Left hindlimb (tissue), 1 donor: Measurements from ENCODE around the gene LYPD5.

ENCODE experiments used
- DNase-seq: peaks from one replicate; pipeline ENCODE4 v3.0.0-alpha.2; 2018

The LYPD5 gene

DNA sequence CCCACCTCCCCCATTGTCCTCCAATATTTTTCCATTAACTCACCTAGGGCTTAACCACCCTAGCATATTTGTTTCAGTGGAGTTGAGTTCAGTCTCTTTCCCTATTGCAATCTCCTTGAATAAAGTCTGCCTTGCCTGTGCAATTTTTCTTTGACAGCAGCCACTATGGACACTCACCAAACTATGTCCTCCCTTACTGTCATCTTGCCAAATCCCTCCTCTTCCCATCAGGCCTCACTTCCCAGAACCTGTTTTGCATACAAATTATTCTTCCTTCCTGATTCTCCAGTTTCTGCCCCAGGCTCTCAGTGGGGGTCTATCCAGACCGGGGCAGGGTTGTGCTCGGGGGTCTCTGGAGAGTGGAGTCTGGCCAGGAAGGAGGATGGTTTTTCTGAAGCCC is 2.2 kb upstream of the LYPD5 start:
- DNase-seq, result no peak

DNA sequence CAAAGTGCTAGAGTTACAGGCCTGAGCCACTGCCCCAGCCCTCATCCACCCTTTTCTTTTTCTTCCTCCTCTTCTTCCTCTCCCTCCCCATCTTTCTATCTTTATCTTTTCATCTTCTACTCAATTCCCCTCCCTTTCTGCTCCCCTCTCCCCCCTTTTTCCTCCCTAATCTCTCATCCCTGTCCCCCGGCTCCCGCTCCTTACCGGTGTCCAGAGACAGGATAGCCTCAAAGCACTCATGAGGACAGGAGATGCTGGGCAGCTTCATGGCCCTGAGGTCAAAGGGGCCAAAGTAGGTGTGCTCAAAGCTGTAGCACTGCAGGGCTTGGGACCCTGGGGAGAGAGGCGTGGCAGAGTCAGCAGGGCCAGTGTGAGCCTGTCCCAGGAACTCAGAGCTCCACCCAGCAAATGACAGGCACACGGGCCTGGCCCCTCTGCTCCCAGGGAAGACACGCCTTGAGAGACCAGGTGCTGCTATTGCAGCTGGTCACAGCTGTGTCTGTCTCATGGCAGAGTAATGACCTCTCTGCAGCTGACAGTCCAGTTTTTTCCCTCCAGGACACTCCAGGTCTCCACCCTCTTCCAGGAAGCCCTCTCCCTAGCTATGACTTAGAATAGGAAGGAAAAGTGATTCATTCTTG is 2.6 kb downstream of the LYPD5 start:
- no peak for DNase-seq

DNA sequence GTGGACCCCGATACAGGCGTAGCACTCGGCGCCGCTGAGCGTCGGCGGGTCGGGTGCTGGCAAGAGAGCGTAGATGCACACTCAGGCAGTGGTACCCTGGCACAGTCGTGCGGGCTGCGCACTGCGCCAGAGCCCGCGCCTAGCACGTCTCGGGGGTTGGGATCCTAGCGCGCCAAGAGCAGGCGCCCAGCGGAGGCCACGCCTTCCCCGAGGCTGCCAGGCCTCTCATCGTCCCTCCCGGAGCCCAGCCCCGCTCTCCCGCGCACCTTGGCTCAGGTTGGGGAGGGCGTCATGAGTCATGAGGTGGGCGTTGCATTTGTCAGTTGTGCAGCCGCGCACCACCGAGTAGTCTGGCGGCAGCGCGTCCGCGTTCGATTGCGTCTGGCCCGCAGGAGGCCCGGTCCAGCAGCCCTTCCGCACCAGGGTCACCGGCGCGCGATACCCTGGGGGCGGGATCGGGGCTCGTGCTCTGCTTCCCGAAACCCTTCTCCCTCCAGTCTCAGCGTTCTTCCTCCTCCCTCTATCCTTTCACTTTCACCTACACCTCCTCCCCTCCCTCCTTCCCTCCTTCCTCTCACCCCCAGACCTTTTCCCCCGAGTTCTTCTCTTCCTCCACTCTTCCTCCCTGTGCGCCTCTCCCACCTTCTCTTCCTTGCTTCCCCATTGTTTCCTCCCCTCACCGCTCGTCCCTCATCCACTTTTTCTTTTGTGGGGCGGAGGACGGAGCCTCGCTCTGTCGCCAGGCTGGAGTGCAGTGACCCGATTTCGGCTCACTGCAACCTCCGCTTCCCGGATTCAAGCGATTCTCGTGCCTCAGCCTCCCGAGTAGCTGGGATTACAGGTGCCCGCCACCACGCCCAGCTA is 3.5 kb downstream of the LYPD5 start:
- no peak for DNase-seq

DNA sequence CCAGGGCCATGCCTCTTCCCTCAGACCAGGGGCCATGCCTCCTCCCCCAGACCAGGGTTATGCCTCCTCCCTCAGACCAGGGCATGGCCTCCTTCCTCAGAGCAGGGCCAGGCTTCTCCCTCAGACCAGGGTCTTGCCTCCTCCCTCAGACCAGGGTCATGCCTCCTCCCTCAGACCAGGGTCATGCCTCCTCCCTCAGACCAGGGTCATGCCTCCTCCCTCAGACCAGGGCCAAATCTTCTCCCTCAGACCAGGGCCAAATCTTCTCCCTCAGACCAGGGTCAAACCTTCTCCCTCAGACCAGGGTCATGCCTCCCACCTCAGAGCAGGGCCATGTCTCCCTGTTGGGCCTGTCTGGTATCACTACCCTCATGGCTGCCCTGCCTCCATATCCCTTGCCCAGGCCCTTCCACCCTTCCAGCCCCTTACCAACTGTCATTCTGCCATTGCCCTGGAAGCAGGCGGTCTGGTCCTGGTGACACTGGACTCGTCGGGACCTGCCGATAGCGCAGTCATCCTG is 4.2 kb downstream of the LYPD5 start:
- no peak for DNase-seq

GRCh38 chr19:43797556-43797955 is 4.7 kb downstream of the LYPD5 start:
- DNase-seq, result no peak

DNA sequence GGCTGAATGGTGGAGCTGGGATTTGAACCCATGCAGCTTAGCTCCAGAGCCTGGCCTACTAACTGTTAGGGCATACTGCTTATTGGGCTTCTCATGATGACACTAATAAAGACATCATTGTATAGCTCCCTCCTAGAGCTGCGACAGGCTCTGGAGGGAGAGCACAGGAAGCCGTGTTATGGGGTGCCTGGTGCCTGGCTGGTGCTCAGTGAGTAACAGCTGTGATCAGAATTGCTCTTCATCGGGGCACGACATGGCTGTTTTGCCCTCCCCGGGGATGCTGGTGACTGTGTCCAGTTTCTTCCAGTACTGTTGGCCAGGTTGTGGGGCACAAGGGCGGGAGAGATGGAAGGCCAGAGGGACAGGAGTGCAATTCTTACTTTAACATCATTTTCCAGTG is 5.1 kb downstream of the LYPD5 start:
- no peak for DNase-seq

DNA sequence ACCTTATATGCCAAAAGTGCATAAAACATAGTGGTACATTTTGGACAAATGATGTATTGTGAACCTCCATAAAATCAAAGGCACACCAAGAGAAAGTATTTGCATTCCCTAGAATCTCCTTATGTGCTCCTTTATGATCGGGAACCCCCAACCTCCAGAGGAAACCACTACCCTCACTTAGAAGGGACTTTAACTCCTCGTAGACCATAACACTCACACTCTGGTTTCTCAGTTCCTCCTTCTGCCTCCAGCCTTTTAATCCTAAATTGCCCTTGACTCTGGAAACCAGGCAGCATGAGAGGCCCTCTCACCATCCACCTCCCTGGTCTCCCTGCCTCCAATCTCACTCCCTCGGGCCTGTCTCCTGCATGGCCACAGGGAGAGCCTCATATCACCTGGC is 11.7 kb downstream of the LYPD5 start:
- DNase-seq, result no peak

DNA sequence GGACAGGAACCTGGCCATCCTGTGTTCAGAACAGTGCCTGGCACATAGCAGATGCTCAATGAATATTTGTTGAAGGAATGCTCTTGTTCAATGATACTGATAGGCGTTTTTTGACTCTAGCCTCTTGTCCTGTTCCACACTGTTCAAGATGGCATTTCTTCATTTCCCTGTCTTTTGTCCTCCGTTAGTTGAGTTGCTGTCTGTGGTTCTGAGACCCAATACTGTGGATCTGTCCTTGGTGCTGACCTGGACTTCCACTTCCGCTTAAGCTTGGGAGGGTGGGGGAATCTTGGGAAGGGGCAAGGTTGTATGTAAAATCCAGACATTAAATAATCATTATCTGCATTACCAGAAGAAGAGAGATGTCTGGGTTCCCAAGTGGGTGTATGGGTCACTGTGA is 13.2 kb downstream of the LYPD5 start:
- DNase-seq, result no peak

GRCh38 chr19:43786665-43787064 is 15.6 kb downstream of the LYPD5 start:
- no peak for DNase-seq

GRCh38 chr19:43784981-43785808 is 17.1 kb downstream of the LYPD5 start:
- DNase-seq, result no peak

- DNase-seq, result no peak
Measured at GRCh38 chr19:43784241-43784980, 17.8 kb downstream of the LYPD5 start.

DNA sequence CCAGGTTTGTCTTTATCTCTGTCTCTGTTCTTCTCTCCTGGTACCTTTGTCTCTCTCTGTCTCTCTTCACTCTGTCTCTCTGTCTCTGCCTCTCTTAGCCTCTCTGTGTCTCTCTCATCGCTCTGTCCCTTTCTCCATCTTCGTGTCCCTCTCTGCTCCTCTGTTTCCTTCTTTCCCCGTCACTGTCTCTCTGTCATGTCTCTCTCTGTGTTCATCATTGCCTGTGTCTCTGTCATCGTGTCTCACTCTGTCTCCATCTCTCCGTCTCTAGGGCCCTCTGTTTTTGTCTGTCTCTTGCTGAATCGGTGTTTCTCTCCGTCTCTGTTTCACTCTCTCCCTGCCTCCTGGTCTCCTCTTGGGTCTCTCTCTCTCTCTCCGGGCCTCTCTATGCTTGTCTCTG is 18.6 kb downstream of the LYPD5 start:
- no peak for DNase-seq

DNA sequence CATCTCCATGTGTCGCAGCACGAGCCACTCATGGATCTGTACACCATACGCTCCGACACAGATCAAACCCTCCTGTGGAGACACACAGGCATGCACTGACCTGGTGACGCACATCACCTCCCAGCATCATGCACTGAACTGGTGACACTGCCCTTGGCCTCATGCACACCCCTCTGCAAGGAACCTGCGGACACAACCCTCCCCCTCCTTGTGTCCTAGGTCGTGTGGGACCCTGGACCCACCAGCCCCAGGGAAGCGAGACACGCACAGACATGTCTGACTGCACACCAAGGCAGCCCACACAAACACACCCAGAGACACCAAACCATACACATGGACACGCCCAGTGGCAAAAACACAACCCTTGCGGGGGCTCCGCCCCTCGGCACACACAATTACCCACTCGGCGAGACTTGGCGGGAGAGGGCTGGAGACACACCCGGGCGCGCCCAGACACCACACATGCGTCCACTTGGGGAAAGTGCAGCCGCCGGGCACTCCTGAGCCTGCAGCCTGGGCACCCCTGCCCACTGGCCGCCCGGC is 19.5 kb downstream of the LYPD5 start:
- DNase-seq, result no peak

- DNase-seq, result no peak
Measured at GRCh38 chr19:43782311-43782660, 20.0 kb downstream of the LYPD5 start.

GRCh38 chr19:43781630-43782310 is 20.5 kb downstream of the LYPD5 start:
- no peak for DNase-seq

DNA sequence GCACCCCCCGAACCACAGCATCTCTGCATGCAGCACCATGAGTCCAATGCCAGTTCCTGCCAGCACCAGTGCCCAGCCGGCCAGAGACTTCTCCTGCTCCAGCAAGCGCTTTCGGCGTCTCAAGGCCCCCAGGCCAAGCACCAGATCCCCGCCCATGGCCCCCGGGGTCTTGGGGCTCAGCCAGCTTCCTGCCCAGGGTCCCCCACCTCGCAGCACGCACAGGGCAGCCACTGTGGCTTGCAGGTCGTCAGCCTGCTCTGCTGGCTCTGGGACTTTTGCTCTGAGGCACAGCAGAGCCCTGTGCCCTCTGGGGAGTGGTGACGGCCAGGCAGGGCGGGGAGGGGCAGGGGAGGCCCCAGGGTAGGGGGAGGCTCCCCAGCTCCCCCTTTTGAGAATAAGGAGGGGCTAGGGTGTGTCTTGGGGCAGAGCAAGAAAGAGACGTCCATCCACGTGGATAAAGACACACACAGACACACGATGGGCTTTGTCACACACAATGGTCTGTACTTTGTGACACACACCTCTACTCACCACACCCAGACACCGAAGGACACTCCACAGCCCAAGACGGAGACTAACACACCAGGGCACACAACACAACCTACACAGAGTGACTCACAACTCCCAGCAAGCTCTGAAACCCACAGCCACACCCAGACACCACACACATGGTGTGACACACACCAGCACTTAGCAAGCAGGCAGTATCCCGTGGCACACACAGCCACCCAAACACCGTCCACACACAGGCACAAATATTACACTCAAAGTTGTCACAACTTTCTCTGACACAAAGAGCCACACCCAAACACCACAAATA is 21.3 kb downstream of the LYPD5 start, which contains the start of gene KCNN4:
KCNN4 (minus strand) TSS at position 268 of the 820 bp plus-strand sequence; CDS start at position 156, 112 bp downstream.
- no peak for DNase-seq

DNA sequence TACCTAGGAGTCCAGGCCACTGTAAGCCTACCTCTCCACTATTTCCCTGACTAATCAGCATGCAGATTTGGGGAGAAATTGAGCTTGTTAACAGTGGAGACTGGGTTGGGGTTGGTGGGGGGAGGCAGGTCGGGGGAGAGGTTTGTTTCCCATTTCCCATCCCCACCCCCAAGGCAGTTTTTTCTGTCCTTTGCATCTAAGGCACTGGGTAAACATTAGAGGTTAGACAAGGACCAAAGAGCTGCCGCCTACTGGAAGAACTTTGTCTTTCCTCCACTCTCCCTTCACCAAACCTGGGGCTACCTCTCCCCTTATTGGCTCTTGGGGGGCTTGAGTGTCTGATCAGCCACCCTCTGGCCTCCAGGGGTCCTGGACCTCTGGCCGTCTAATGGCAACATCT is 22.4 kb downstream of the LYPD5 start:
- DNase-seq, result no peak

DNA sequence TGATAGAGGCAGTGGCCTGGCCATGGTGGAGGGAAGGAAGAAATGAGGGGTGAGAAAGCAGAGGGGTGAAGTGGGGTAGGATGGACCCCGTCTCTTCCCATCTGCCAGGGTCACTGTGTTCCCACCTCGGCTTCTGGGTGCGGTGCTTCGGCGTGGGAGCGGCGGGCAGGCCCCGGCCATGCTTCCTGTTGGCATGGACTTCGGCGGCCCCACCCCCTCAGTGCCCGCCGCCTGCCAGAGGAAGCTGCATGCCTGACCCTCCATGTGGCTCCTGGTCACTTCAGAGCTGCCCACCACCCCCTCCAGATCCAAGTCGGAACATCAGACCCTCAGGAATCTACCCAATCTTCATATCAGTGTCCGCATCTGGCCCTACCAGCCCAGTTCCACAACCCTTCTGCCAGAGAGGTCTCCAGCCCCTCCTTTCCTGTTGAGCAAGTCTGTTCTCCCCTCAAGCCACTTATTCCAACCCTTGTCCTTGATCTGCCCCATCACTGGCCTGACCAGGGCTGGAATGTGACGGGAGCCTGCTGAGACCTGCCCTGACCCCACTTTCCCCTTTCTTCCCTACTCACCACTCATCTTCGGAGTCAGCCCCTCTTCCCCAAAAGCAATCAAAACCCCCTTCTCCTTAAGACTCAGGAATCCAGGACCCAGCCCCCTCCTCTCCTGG is 23.0 kb downstream of the LYPD5 start:
- DNase-seq, result no peak

DNA sequence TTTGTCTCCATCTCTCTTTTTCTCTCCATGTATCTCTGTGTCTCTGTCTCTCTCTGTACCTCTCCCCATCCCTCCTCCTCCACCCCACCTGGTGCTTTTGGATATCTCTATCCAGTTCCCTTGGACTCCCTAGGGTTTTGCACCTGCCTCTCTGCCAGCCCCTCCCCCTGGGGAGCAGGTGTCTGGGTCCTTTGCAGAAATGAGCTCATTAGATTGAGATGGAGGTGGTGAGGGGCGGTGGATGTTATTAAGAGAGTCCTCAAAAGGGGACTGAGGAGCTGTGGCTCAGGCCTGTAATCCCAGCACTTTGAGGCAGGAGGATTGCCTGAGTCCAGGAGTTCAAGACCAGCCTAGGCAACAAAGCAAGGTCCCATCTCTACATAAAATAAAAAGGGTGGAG is 23.6 kb downstream of the LYPD5 start:
- no peak for DNase-seq

DNA sequence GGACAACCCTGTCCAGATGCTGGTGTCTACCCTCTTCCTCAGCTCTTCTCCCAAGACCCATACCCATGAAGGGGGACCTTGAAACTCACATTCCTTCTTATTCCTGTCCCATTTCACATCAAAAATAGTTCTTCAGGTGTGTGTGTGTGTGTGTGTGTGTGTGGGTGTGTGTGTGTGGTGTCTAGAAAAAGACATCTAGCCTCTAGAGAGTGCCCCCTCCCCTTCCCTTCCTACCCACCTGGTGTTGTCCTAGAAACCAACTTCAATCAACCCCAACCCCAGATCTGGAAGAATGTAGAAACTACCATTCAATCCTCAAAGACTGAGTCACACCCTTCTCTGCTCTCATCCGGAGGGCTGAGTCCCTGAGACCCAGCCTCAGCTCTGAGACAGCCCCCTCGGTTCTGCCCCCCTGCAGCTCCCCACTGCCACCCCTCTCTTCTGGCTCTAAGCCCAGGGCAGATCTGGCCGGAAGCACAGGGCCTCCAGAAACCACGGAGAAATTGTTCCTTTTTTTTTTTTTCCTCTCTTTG is 25.0 kb downstream of the LYPD5 start:
- DNase-seq, result no peak
